ENCODE data around the gene FADS3.

FADS3 gene

DNA sequence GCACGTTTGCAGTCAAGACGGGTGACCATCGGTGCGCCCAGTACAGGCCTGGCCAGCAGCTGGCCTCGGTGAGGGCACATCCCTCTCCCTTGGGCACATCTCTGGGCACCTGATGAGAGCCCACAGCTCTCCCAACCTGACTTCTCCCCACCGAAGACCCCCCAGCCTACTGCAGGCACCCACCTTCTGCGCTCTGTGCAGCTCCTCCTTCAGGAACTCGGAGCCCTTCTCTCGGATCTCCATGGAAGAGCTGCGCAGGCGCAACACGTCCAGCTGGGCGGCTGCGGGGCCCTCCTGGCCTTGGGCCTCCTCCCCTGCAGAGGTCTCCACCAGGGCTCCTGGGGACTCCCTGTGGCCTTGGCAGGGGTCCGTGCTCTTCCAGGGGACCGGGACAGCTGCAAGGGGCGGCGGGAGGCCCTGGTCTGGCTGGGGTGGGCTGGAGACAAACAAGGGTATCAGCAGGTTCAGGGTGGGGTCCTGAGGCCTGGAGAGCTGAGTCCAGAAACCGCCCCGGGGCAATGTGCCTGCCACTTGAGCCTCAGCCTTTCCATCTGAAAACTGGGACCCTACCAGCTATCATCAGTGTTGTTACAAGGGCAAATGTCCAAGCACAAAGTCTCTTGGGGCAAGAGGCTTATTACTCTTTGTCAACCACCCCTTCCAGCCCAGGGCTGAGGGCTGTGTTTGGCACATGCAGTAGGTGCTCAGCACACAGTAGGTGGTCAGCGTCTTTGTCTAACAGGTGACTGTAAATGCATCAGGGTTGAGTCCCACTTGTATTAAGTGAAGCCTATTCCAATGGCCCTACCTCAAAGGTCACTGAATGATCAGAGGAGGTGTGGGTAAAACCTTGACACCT lies 16.8 kb upstream of the FADS3 start:
- TF ChIP-seq, protein P1, sequence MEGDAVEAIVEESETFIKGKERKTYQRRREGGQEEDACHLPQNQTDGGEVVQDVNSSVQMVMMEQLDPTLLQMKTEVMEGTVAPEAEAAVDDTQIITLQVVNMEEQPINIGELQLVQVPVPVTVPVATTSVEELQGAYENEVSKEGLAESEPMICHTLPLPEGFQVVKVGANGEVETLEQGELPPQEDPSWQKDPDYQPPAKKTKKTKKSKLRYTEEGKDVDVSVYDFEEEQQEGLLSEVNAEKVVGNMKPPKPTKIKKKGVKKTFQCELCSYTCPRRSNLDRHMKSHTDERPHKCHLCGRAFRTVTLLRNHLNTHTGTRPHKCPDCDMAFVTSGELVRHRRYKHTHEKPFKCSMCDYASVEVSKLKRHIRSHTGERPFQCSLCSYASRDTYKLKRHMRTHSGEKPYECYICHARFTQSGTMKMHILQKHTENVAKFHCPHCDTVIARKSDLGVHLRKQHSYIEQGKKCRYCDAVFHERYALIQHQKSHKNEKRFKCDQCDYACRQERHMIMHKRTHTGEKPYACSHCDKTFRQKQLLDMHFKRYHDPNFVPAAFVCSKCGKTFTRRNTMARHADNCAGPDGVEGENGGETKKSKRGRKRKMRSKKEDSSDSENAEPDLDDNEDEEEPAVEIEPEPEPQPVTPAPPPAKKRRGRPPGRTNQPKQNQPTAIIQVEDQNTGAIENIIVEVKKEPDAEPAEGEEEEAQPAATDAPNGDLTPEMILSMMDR (IDR thresholded peaks at IDR 0.05; ENCODE audit: unreplicated experiment in 3 of 3), result no peak
- Mint-ChIP-seq H3K9me3 (no peaks in the 10 kb centered on the region), H3K27me3 (ENCODE audit: low read depth) (no peaks in the 10 kb centered on the region), H3K4me1 (peaks cover 40% of the 10 kb centered on the region), H3K27ac (peak overlapping the region; percentile 91 to 94 (median 92)), H3K36me3 (ENCODE audit: low read depth) (peaks cover 10% of the 10 kb centered on the region), H3K4me3 (peak overlapping the region in 2 of 3 experiments; percentile 50 to 70)

DNA sequence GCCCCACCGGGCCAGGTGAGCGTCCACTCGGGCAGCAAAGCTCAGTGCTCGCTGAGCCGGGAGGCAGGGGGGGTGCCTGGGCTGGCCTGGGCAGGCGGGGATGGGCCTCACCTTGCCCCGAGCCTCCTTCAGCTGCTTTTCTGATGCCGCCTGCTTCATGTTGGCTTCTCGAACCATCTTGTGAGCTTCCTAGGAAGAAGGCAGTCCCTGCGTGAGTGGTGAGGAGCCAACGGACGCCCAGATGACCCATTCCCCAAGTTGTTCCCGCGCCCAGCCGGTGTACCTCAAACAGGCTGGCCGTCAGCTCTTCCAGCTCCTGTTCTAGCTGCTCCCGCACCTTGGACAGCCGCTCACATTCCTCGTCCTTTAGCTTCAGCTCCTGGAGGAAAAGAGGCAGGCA lies 15.9 kb upstream of the FADS3 start:
- TF ChIP-seq, protein P1 (IDR thresholded peaks at IDR 0.05; ENCODE audit: unreplicated experiment in 3 of 3), result no peak
- Mint-ChIP-seq H3K27ac (peak overlapping the region in 2 of 3 experiments; percentile 68 to 70), H3K4me1 (peaks cover 32% of the 10 kb centered on the region), H3K4me3 (no peak overlapping the region), H3K27me3 (ENCODE audit: low read depth) (no peaks in the 10 kb centered on the region), H3K36me3 (ENCODE audit: low read depth) (peaks cover 15% of the 10 kb centered on the region), H3K9me3 (no peaks in the 10 kb centered on the region)

DNA sequence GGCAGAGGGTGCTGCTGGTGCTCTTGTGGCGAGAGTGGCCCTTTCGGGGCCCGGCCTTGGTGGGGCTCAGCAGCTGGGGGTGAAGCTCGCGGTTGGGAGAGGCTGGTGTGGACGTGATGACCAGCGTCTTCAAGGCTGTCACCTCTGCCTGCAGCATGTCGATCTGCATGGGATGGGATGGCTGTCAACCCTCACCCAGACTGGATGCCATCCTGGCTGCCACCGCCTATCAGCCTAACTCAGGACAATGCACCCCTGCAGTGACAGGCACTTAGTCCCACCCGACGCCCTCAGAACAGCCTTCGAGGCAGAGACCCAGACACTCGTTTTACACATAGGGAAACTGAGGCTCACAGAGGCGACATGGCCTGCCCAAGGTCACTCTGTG lies 15.2 kb upstream of the FADS3 start:
- Mint-ChIP-seq H3K9me3 (no peaks in the 10 kb centered on the region), H3K36me3 (ENCODE audit: low read depth) (peaks cover 18% of the 10 kb centered on the region), H3K27me3 (ENCODE audit: low read depth) (no peaks in the 10 kb centered on the region), H3K4me3 (no peak overlapping the region), H3K27ac (peak overlapping the region in 2 of 3 experiments; percentile 33 to 58), H3K4me1 (peaks cover 26% of the 10 kb centered on the region)
- TF ChIP-seq, protein P1 (IDR thresholded peaks at IDR 0.05; ENCODE audit: unreplicated experiment in 3 of 3), result no peak

DNA sequence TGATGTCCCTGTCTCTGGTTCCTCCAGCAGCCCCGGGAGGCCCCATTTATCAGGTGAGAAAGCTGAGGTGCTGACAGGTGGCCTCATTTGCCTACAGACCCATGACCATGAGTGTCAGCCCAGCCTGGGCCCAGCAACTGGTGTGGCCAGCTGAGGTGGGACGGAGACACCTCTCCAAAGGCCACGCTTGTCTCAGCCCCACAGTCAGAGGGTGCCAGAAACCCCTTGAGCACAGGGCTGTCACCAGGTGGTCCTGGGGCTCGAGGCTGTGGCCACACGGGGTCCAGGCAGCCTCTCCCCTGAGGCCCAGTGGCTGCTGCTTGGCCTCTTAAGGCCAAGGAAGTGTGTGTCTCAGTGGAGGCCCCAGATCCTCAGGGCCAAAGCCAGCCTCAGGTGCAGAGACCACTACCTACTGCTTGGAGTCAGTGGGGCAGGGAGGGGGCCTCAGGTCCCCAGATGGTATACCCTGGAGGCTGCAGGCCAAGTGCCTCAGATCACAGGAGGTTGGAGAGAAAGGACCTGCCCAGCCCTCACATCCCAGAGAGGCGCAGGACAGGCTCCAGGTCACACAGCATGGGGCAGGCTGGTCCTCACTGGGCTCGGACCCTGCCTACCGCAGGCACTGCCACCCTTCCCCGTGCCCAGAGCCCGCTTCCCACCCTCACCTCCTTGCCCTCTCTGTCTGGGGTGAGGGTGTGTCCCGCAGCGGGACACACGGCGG lies 14.6 kb upstream of the FADS3 start:
- H3K4me1 Mint-ChIP-seq, result peaks cover 21% of the 10 kb centered on the region

DNA sequence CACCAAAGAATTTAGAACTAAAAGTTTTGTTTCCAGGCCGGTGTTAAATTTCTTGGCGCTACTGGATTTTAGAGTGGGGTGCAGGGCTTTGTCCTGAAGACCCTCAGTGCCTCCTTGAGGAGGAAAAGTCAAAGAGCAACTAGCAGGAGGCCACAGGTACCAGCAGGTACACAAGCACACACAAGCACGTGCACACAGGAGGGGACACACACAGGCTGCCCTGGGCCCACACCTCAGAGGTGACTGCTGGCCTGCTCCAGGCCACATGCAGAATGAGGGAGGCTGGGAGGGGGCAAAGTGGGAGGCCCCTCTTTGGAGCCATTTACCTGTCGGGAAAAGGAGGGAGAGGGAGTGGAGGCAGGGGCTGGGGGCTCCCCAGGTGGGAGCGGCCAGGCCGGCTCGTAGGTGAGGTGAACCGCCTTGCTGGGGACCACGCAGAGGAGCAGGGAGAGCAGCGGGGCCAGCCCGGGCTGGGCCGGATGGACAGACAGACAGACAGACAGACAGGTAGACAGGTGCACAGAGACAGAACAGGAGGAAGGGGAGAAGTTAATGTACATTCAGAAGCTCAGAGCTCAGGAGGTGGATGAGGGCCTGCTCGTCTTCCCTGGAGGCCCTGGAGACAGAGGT lies 13.8 kb upstream of the FADS3 start:
- TF ChIP-seq, protein P1 (IDR thresholded peaks at IDR 0.05; ENCODE audit: unreplicated experiment in 3 of 3), result no peak

More for the DNA sequence above, 14.6 kb upstream of the FADS3 start:
- Mint-ChIP-seq H3K4me3 (no peak overlapping the region), H3K36me3 (ENCODE audit: low read depth) (peaks cover 20% of the 10 kb centered on the region), H3K27me3 (ENCODE audit: low read depth) (no peaks in the 10 kb centered on the region), H3K27ac (peak overlapping the region in 1 of 3 experiments; percentile 69), H3K9me3 (no peaks in the 10 kb centered on the region)
- TF ChIP-seq, protein P1 (IDR thresholded peaks at IDR 0.05; ENCODE audit: unreplicated experiment in 3 of 3), result no peak

More for the DNA sequence above, 13.8 kb upstream of the FADS3 start:
- Mint-ChIP-seq H3K27ac (peak overlapping the region; percentile 69 to 90 (median 72)), H3K27me3 (ENCODE audit: low read depth) (no peaks in the 10 kb centered on the region), H3K4me1 (peaks cover 14% of the 10 kb centered on the region), H3K4me3 (no peak overlapping the region), H3K36me3 (ENCODE audit: low read depth) (peaks cover 20% of the 10 kb centered on the region), H3K9me3 (no peaks in the 10 kb centered on the region)

Measured in nephron (organoid).